Neural crest cell (in vitro differentiated cells): ENCODE measurements around the gene GAN. TPM values are rescaled to one million over a fixed set of nuclear protein-coding genes. Genes with fewer than 3 reads are reported as not detected.

ENCODE experiments used
- DNase-seq: peaks from one replicate; pipeline ENCODE4 v3.0.0; 2021; ENCODE audit warnings: low read depth, mixed read lengths, low spot score
- H3K27ac Mint-ChIP-seq: one replicate; pipeline ENCODE4 v1.8.0; 2021; ENCODE audit warnings: mild to moderate bottlenecking, mixed read lengths; ENCODE audit not compliant: unreplicated experiment
- H3K27me3 Mint-ChIP-seq: 2 replicates; pipeline ENCODE4 v1.8.0; 2021; ENCODE audit warnings: low read depth, mild to moderate bottlenecking, mixed read lengths
- H3K36me3 Mint-ChIP-seq: 2 replicates; pipeline ENCODE4 v1.8.0; 2021; ENCODE audit warnings: low read depth, mild to moderate bottlenecking, mixed read lengths
- H3K4me1 Mint-ChIP-seq: 2 replicates; pipeline ENCODE4 v1.8.0; 2021; ENCODE audit warnings: mixed read lengths
- H3K4me3 Mint-ChIP-seq: one replicate; pipeline ENCODE4 v1.8.0; 2021; ENCODE audit warnings: mild to moderate bottlenecking, mixed read lengths
- H3K9me3 Mint-ChIP-seq: 2 replicates; pipeline ENCODE4 v1.8.0; 2021; ENCODE audit warnings: mixed read lengths
- CTCF ChIP-seq: fragments of 200-600 bp; sonication (generic); conservative IDR thresholded peaks from 2 replicates; pipeline ENCODE4 v1.5.0; 2021; ENCODE audit warnings: antibody characterized with exemption, mild to moderate bottlenecking
- total RNA-seq: library from RNA; stranded (reverse); gene quantifications from 2 replicates; pipeline ENCODE4 v1.2.1, GENCODE V29; 2021

The GAN gene
- total RNA-seq, 1 donor from 2014 or later: 16.1 TPM

GRCh38 chr16:81366316-81366932 is 51.7 kb downstream of the GAN start:
- Mint-ChIP-seq H3K9me3 (no peaks in the 10 kb centered on the region), H3K27ac (no peak overlapping the region), H3K36me3 (peaks cover 8% of the 10 kb centered on the region), H3K4me1 (no peaks in the 10 kb centered on the region), H3K27me3 (no peaks in the 10 kb centered on the region), H3K4me3 (no peak overlapping the region)
- peak; percentile 18 for DNase-seq
- peak; percentile 89 for TF ChIP-seq CTCF

- Mint-ChIP-seq H3K4me3 (no peak overlapping the region), H3K4me1 (no peaks in the 10 kb centered on the region), H3K27me3 (no peaks in the 10 kb centered on the region), H3K36me3 (peaks cover 5% of the 10 kb centered on the region), H3K27ac (no peak overlapping the region), H3K9me3 (no peaks in the 10 kb centered on the region)
- TF ChIP-seq CTCF: no peak
- DNase-seq: no peak
Observed at GRCh38 chr16:81367821-81368220, 53.1 kb downstream of the GAN start.

GRCh38 chr16:81369888-81370504 is 55.2 kb downstream of the GAN start:
- no peaks in the 10 kb centered on the region for H3K27me3 Mint-ChIP-seq
- H3K27ac Mint-ChIP-seq: peak overlapping the region; percentile 64
- H3K4me1 Mint-ChIP-seq: peaks cover 4% of the 10 kb centered on the region
- no peak for TF ChIP-seq CTCF
- peaks cover 5% of the 10 kb centered on the region for H3K36me3 Mint-ChIP-seq
- no peak overlapping the region for H3K4me3 Mint-ChIP-seq
- DNase-seq: no peak
- H3K9me3 Mint-ChIP-seq: no peaks in the 10 kb centered on the region

DNA sequence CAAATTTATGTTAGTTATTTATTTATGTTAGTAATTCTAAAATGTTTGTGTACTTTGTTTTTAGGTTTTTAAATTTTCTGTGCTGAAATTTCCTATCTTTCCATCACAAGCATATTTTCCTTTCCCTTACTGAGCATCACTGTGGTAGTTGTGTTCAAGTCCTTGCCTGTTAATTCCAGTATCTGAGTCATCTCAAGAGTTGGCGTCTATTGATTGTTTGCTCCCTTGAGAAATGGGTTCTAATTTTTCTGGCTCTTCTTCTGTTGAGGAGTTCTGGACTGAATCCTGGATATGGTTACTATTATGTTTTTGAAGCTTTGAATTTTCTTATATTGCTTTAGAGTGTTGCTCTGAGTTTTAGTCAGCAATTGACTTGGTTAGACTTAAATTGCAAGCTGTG is 56.3 kb downstream of the GAN start:
- no peak for TF ChIP-seq CTCF
- no peak overlapping the region for H3K27ac Mint-ChIP-seq

DNA sequence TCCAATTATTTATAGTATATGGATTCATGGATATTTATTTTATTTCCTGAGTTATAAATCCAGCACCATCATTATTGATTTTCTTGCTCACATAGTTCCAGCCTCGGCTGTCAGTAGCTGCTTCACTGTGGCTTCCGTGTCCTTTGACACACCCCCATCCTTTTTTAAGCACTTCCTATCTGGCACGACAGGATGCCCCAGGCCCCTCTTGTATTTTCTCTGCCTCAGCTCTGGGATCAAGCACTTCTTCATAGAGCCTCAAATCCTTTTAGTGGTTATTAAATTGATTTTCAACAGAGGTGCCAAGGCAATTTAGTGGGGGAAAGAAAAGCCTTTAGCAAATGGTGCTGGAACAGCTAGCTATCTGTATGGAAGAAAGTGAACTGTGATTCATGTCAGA is 59.8 kb downstream of the GAN start:
- DNase-seq: no peak
- Mint-ChIP-seq H3K9me3 (no peaks in the 10 kb centered on the region), H3K4me3 (no peak overlapping the region), H3K27ac (no peak overlapping the region), H3K4me1 (peaks cover 4% of the 10 kb centered on the region), H3K27me3 (no peaks in the 10 kb centered on the region), H3K36me3 (peaks cover 7% of the 10 kb centered on the region)
- no peak for TF ChIP-seq CTCF

More for the DNA sequence above, 56.3 kb downstream of the GAN start:
- Mint-ChIP-seq H3K27me3 (no peaks in the 10 kb centered on the region), H3K9me3 (no peaks in the 10 kb centered on the region), H3K36me3 (peaks cover 5% of the 10 kb centered on the region), H3K4me1 (peaks cover 4% of the 10 kb centered on the region), H3K4me3 (no peak overlapping the region)
- DNase-seq: no peak
